K562 (cell line): ENCODE data around the gene ISY1. TPM values are rescaled to one million over a fixed set of nuclear protein-coding genes. Genes with fewer than 3 reads are reported as not detected.
A peak's percentile ranks its signal among the peaks of the same experiment; 100 is the strongest.
"Not testable (repeated sequence)": the region's sequence is repeated elsewhere in the genome, so short reads cannot be mapped to it uniquely, and the experiment has no call there.

ENCODE experiments used
- ATAC-seq: fragments of 200-7000 bp; cut with Tn5 transposase; 3 replicates; pipeline ENCODE4 v1.9.1; 2020; ENCODE audit warnings: moderate library complexity
- BruUV-seq: library from RNA; stranded (reverse); fragments of 400-500 nt; replicated peaks from 2 replicates; lab custom pipeline; 2021; lab: Mats Ljungman, UMichigan
- CTCF ChIA-PET: fragments of 300-600 bp; formaldehyde crosslinking; extraction: SDS; loops from one replicate; lab custom pipeline; 2021; ENCODE audit warnings: low intra/inter-chr PET ratio; lab: Yijun Ruan, JAX
- POLR2A ChIA-PET: fragments of 300-600, 350-650 bp; sonication (Branson Sonifier 250); formaldehyde crosslinking; extraction: SDS; loops from one replicate; lab custom pipeline; 2021; ENCODE audit warnings: antibody characterized with exemption, inconsistent platforms; lab: Yijun Ruan, JAX
- DNase-seq, 4 experiments: peaks; one replicate each; pipeline versions ENCODE4 v3.0.0 to v3.0.0-alpha.2; 2011 to 2018; ENCODE audit warnings: low spot score in 3 of 4, mixed read lengths in 3 of 4; ENCODE audit errors: extremely low read depth in 1 of 4
- FAIRE-seq: peaks from 2 replicates; lab custom pipeline; 2011; peaks lifted over from hg19 to GRCh38; lab: Jason Lieb, UNC
- H2AFZ ChIP-seq: 2 replicates; pipeline ENCODE4 v1.6.0; 2011; ENCODE audit warnings: low read depth, low read length, control low read depth, inconsistent platforms
- H3K27ac ChIP-seq: fragments of 200-600 bp; 3 replicates; pipeline ENCODE4 v1.8.0; 2011; ENCODE audit warnings: low read depth, mild to moderate bottlenecking, control low read depth, inconsistent platforms, low read length, moderate library complexity, mixed read lengths; ENCODE audit errors: extremely low read depth
- H3K27me3 ChIP-seq, 2 experiments: fragments of 300-600 bp in 1 of 2; 2 replicates in 1 of 2; 3 replicates in 1 of 2; pipeline versions ENCODE4 v1.6.0 to v1.8.0; 2011; ENCODE audit warnings: inconsistent platforms in 2 of 2, low read length in 2 of 2, mild to moderate bottlenecking in 1 of 2, mixed read lengths in 1 of 2, moderate library complexity in 1 of 2; ENCODE audit not compliant: control insufficient read depth in 2 of 2, insufficient read depth in 2 of 2
- H3K36me3 ChIP-seq: fragments of 300-600 bp; 3 replicates; pipeline ENCODE4 v1.8.0; 2011; ENCODE audit warnings: mild to moderate bottlenecking, low read length, inconsistent platforms; ENCODE audit not compliant: control insufficient read depth, insufficient read depth
- H3K4me1 ChIP-seq, 2 experiments: fragments of 200-600 bp in 1 of 2; replicated peaks in 1 of 2; 2 replicates in 1 of 2; 3 replicates in 1 of 2; pipeline versions ENCODE4 v1.5.1 to v1.8.0; 2011; ENCODE audit warnings: inconsistent platforms in 2 of 2, low read length in 2 of 2, mild to moderate bottlenecking in 1 of 2, mixed read lengths in 1 of 2, moderate library complexity in 1 of 2; ENCODE audit not compliant: control insufficient read depth in 2 of 2, insufficient read depth in 2 of 2
- H3K4me2 ChIP-seq: 2 replicates; pipeline ENCODE4 v1.6.1; 2011; ENCODE audit warnings: low read length, control low read depth, inconsistent platforms, mixed read lengths; ENCODE audit not compliant: insufficient read depth
- H3K4me3 ChIP-seq: fragments of 200-600 bp; sonication (generic), shearing (Covaris generic); 2 replicates; pipeline ENCODE4 v1.5.1; 2016; ENCODE audit warnings: control low read depth, inconsistent platforms
- H3K79me2 ChIP-seq: fragments of 200-600 bp; 3 replicates; pipeline ENCODE4 v1.8.0; 2011; ENCODE audit warnings: low read length, inconsistent platforms; ENCODE audit not compliant: control insufficient read depth, insufficient read depth
- H3K9ac ChIP-seq, 2 experiments: 2 replicates each; pipeline versions ENCODE4 v1.6.0 to v1.6.1; 2011; ENCODE audit warnings: low read depth in 2 of 2, low read length in 2 of 2, control low read depth in 1 of 2, inconsistent platforms in 1 of 2, mild to moderate bottlenecking in 1 of 2, mixed read lengths in 1 of 2; ENCODE audit not compliant: insufficient read depth in 1 of 2
- H3K9me1 ChIP-seq: one replicate; pipeline ENCODE4 v1.6.0; 2011; ENCODE audit warnings: inconsistent platforms, mild to moderate bottlenecking, low read length, moderate library complexity; ENCODE audit not compliant: control insufficient read depth, insufficient read depth
- H3K9me3 ChIP-seq: replicated peaks from 2 replicates; pipeline ENCODE4 v1.5.1; 2011; ENCODE audit warnings: low read depth, low read length, inconsistent platforms; ENCODE audit not compliant: control insufficient read depth, insufficient read depth
- H4K20me1 ChIP-seq: replicated peaks from 2 replicates; pipeline ENCODE4 v1.6.1; 2011; ENCODE audit warnings: low read length, inconsistent platforms, mixed read lengths; ENCODE audit not compliant: control insufficient read depth, insufficient read depth
- ARID1B ChIP-seq: fragments of 450-650 bp; IDR thresholded peaks from 2 replicates; pipeline ENCODE4 v1.6.1; 2016; ENCODE audit warnings: antibody characterized with exemption, mild to moderate bottlenecking, inconsistent platforms
- EGR1 ChIP-seq: fragments of 450-650 bp; conservative IDR thresholded peaks from 2 replicates; pipeline ENCODE4 v1.6.1; 2017; ENCODE audit warnings: mild to moderate bottlenecking
- NRF1 ChIP-seq, 2 experiments: fragments of 450-650 bp; IDR thresholded peaks in 1 of 2; conservative IDR thresholded peaks in 1 of 2; 2 replicates each; pipeline ENCODE4 v1.6.1; 2014; ENCODE audit warnings: mild to moderate bottlenecking in 2 of 2
- POLR2A ChIP-seq: fragments of 450-650 bp; conservative IDR thresholded peaks from 2 replicates; pipeline ENCODE4 v1.6.1; 2016
- WGBS: fragments of 100-300 bp; shearing (Covaris generic); methylation state at CpG from one replicate; pipeline ENCODE4 v1.1.6; 2016; ENCODE audit warnings: low coverage, mixed read lengths; ENCODE audit not compliant: insufficient coverage; ENCODE audit errors: missing lambda C conversion rate; 5-methylcytosine and 5-hydroxymethylcytosine counted together
- in situ Hi-C: fragments of 300-500 bp; cut with MboI; formaldehyde crosslinking; loops from 4 replicates; pipeline ENCODE4 v1.15.0; 2018; ENCODE audit warnings: inconsistent platforms, mixed read lengths
- intact Hi-C: fragments of 100-400 bp; cut with micrococcal nuclease; formaldehyde crosslinking; loops from 2 replicates; pipeline ENCODE4 v1.14.2; 2022
- polyA plus RNA-seq, 8 experiments: library from polyadenylated mRNA; depleted of rRNA in 4 of 8; stranded (reverse) in 5 of 8; unstranded in 3 of 8; fragments of >200 nt; fragmentation: Nextera tagmentation in 2 of 8; fragmentation: Illumina TruSeq in 1 of 8; extraction: Ambion mirVana in 2 of 8; extraction: Trizol in 1 of 8; gene quantifications; 2 replicates each; pipeline versions ENCODE4 v1.2.1 to v1.2.3, GENCODE V29; 2011 to 2014; ENCODE audit warnings: inconsistent platforms in 1 of 8, missing spikeins in 1 of 8
- total RNA-seq, 7 experiments: library from RNA; depleted of rRNA in 6 of 7; stranded (reverse); fragments of >200 nt in 6 of 7; fragmentation: Illumina TruSeq in 2 of 7; extraction: Trizol in 2 of 7; gene quantifications; 2 replicates each; pipeline versions ENCODE4 v1.2.1 to v1.2.3, GENCODE V29; 2011 to 2021; ENCODE audit warnings: low replicate concordance in 1 of 7
- TF ChIP-seq, protein P1 (sequence below), 2 experiments: fragments of 450-650 bp; IDR thresholded peaks; 2 replicates each; pipeline ENCODE4 v1.6.1; 2016

The ISY1 gene
- total and polyA plus RNA-seq, 9 of the 15 experiments (the other 6 are each of a cell fraction or from before 2014, with no cell fraction given), result 23.5 to 50.0 (median 32.9) TPM

GRCh38 chr3:129184784-129185542 lies 24.1 kb upstream of the ISY1 start:
- intact Hi-C loops, result loop anchor here (2.0 to 5.0 kb wide), 2 partner anchors 42 to 54 kb away; no protein-coding TSS in a partner anchor
- in situ Hi-C loops, H3K9me3 ChIP-seq, CTCF ChIA-PET, H3K27me3 ChIP-seq, ATAC-seq: not testable (repeated sequence)
- 6% methylated on average over 16 of the region's 20 CpGs for WGBS
- Histone ChIP-seq H3K79me2 (peaks cover 61% of the 10 kb centered on the region), H2AFZ (0 out of 2 replicates have a peak overlapping the region, but pooled peaks have one; percentile 16), H3K4me3 (peak overlapping the region; percentile 73), H3K27ac (peak overlapping the region; percentile 90), H3K4me1 (peaks cover 7 to 11% of the 10 kb centered on the region in 2 experiments; a peak in 4 of 5 replicates)
- POLR2A ChIA-PET, result interaction anchor here (1.7 to 2.2 kb wide), 3 partner anchors 11 to 40 kb away, joined by 6 to 15 read pairs (median 7); no protein-coding TSS in a partner anchor
- TF ChIP-seq EGR1, result peak; percentile 63
- TF ChIP-seq NRF1 (conservative IDR thresholded peaks at IDR 0.05 in 1 of 2, IDR thresholded peaks at IDR 0.05 in 1 of 2), result peak; percentile 46 to 47
- TF ChIP-seq ARID1B, result 0 out of 2 replicates have a peak, but pooled peaks have one; percentile 9
- 0 out of 2 replicates have a peak, but pooled peaks have one; percentile 35 for TF ChIP-seq POLR2A
- TF ChIP-seq, protein P1, sequence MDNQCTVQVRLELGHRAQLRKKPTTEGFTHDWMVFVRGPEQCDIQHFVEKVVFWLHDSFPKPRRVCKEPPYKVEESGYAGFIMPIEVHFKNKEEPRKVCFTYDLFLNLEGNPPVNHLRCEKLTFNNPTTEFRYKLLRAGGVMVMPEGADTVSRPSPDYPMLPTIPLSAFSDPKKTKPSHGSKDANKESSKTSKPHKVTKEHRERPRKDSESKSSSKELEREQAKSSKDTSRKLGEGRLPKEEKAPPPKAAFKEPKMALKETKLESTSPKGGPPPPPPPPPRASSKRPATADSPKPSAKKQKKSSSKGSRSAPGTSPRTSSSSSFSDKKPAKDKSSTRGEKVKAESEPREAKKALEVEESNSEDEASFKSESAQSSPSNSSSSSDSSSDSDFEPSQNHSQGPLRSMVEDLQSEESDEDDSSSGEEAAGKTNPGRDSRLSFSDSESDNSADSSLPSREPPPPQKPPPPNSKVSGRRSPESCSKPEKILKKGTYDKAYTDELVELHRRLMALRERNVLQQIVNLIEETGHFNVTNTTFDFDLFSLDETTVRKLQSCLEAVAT (IDR thresholded peaks at IDR 0.05), result peak in 1 of 2 experiments; percentile 19; a peak in 1 of 4 replicates
- TF ChIP-seq, all 486 proteins: peak for 5; not testable (repeated sequence) for 481
- H3K9me1 ChIP-seq, FAIRE-seq, BruUV-seq: not testable (repeated sequence)
- Histone ChIP-seq H3K36me3 (peaks cover 20% of the 10 kb centered on the region), H3K4me2 (peak overlapping the region; percentile 66), H3K9ac (peak overlapping the region; percentile 86 to 99), H4K20me1 (peaks cover 18% of the 10 kb centered on the region)
- DNase-seq, result peak in 1 of 4 experiments; percentile 26
